Prostate gland (tissue), 2 donors: ENCODE results near the gene TMPRSS6. TPM values are rescaled to one million over a fixed set of nuclear protein-coding genes. Genes with fewer than 3 reads are reported as not detected.

Experiments
- DNase-seq: peaks from one replicate; pipeline ENCODE4 v3.0.0-alpha.2; 2019; ENCODE audit warnings: low spot score
- H3K27ac ChIP-seq, 2 donors: fragments of 200-600 bp; sonication (generic); 2 replicates each; pipeline ENCODE4 v1.5.1; 2017 to 2019
- H3K27me3 ChIP-seq: fragments of 200-600 bp; sonication (generic); replicated peaks from 2 replicates; pipeline ENCODE4 v1.5.1; 2019; ENCODE audit not compliant: insufficient read depth
- H3K36me3 ChIP-seq, 2 donors: fragments of 200-600 bp; sonication (generic); 1 replicate in 1 of 2; 2 replicates in 1 of 2; pipeline versions ENCODE4 v1.5.1 to v1.8.1; 2017 to 2019
- H3K4me1 ChIP-seq: fragments of 200-600 bp; sonication (generic); replicated peaks from 2 replicates; pipeline ENCODE4 v1.5.1; 2019
- H3K4me3 ChIP-seq, 2 donors: fragments of 200-600 bp; sonication (generic); 2 replicates each; pipeline ENCODE4 v1.5.1; 2017 to 2019
- H3K9me3 ChIP-seq: fragments of 200-600 bp; sonication (generic); 2 replicates; pipeline ENCODE4 v1.5.1; 2017
- POLR2A ChIP-seq: fragments of 450-650 bp; IDR thresholded peaks from one replicate; pipeline ENCODE4 v1.6.1; 2016; ENCODE audit warnings: antibody characterized with exemption, mild to moderate bottlenecking
- POLR2AphosphoS5 ChIP-seq: sonication (generic); formaldehyde crosslinking; IDR thresholded peaks from one replicate; pipeline ENCODE4 v1.6.1; 2017; ENCODE audit warnings: antibody characterized with exemption
- WGBS: methylation state at CpG from one replicate; pipeline ENCODE4 v1.1.5; 2018; 5-methylcytosine and 5-hydroxymethylcytosine counted together
- intact Hi-C: fragments of 100-400 bp; cut with DNase I; formaldehyde crosslinking; loops from one replicate; pipeline ENCODE4 v1.14.2; 2022
- total RNA-seq, 2 donors: library from RNA; depleted of rRNA; stranded (reverse); fragments of >200 nt; gene quantifications; one replicate each; pipeline ENCODE4 v1.1.0, GENCODE V29; 2016
- TF ChIP-seq, protein P1 (sequence below), 4 experiments: fragments of 200-600 bp in 2 of 4; fragments of 450-650 bp in 2 of 4; sonication (generic) in 2 of 4; IDR thresholded peaks; 1 replicate in 3 of 4; 2 replicates in 1 of 4; pipeline ENCODE4 v1.5.1; 2016 to 2019; ENCODE audit warnings: antibody characterized with exemption in 4 of 4, mild to moderate bottlenecking in 2 of 4, moderate library complexity in 2 of 4

TMPRSS6 gene
- total RNA-seq, 2 donors from 2014 or later = 0.45 TPM; not detected in 1

GRCh38 chr22:37057226-37057625 lies 52.3 kb downstream of the TMPRSS6 start:
- TF ChIP-seq POLR2A = no peak
- TF ChIP-seq, protein P1, sequence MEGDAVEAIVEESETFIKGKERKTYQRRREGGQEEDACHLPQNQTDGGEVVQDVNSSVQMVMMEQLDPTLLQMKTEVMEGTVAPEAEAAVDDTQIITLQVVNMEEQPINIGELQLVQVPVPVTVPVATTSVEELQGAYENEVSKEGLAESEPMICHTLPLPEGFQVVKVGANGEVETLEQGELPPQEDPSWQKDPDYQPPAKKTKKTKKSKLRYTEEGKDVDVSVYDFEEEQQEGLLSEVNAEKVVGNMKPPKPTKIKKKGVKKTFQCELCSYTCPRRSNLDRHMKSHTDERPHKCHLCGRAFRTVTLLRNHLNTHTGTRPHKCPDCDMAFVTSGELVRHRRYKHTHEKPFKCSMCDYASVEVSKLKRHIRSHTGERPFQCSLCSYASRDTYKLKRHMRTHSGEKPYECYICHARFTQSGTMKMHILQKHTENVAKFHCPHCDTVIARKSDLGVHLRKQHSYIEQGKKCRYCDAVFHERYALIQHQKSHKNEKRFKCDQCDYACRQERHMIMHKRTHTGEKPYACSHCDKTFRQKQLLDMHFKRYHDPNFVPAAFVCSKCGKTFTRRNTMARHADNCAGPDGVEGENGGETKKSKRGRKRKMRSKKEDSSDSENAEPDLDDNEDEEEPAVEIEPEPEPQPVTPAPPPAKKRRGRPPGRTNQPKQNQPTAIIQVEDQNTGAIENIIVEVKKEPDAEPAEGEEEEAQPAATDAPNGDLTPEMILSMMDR (IDR thresholded peaks at IDR 0.05) = no peak
- TF ChIP-seq POLR2AphosphoS5 = no peak
- H3K36me3 ChIP-seq = no peaks in the 10 kb centered on the region
- WGBS = 87% methylated on average over 9 of the region's 9 CpGs
- no peak overlapping the region for H3K4me3 ChIP-seq
- intact Hi-C loops = no loop called here
- no peaks in the 10 kb centered on the region for H3K9me3 ChIP-seq
- H3K27me3 ChIP-seq = no peaks in the 10 kb centered on the region
- H3K27ac ChIP-seq = no peak overlapping the region
- DNase-seq = no peak
- H3K4me1 ChIP-seq = no peaks in the 10 kb centered on the region

DNA sequence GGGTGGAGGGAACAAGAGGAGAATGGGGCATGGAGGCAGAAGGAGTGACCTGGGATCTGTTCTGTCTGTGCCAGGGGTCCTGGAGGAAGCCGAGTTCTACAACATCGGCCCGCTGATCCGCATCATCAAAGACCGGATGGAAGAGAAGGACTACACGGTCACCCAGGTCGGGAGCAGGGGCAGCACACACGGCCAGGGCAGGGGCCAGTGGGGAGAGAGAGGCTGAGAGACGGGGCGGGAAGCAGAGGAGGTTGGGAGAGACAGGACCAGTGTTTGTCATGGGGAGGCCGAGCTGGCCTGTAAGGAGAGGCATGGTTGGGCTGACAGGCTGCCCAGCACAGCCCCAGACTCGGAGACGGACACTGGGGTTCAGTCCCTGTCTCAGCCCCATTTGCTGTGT lies 53.3 kb downstream of the TMPRSS6 start:
- no peak overlapping the region for H3K27ac ChIP-seq
- intact Hi-C loops = no loop called here
- TF ChIP-seq, protein P1 (IDR thresholded peaks at IDR 0.05) = no peak
- TF ChIP-seq POLR2AphosphoS5 (no peak), POLR2A (no peak)
- H3K4me3 ChIP-seq = no peak overlapping the region
- WGBS = 97% methylated on average over 13 of the region's 13 CpGs
- no peaks in the 10 kb centered on the region for H3K9me3 ChIP-seq
- H3K36me3 ChIP-seq = no peaks in the 10 kb centered on the region
- no peak for DNase-seq
- no peaks in the 10 kb centered on the region for H3K27me3 ChIP-seq
- peaks cover 3% of the 10 kb centered on the region for H3K4me1 ChIP-seq

GRCh38 chr22:37054600-37055365 lies 54.7 kb downstream of the TMPRSS6 start:
- Histone ChIP-seq H3K27ac (no peak overlapping the region), H3K9me3 (no peaks in the 10 kb centered on the region), H3K4me3 (no peak overlapping the region), H3K27me3 (no peaks in the 10 kb centered on the region), H3K4me1 (peaks cover 3% of the 10 kb centered on the region), H3K36me3 (no peaks in the 10 kb centered on the region)
- no peak for DNase-seq
- intact Hi-C loops = no loop called here
- no peak for TF ChIP-seq POLR2AphosphoS5
- no peak for TF ChIP-seq POLR2A
- TF ChIP-seq, protein P1 (IDR thresholded peaks at IDR 0.05) = no peak
- WGBS = 93% methylated on average over 20 of the region's 20 CpGs

GRCh38 chr22:37054056-37054395 lies 55.5 kb downstream of the TMPRSS6 start:
- Histone ChIP-seq H3K9me3 (no peaks in the 10 kb centered on the region), H3K4me1 (peaks cover 3% of the 10 kb centered on the region), H3K4me3 (no peak overlapping the region), H3K36me3 (no peaks in the 10 kb centered on the region), H3K27ac (no peak overlapping the region), H3K27me3 (no peaks in the 10 kb centered on the region)
- intact Hi-C loops = no loop called here
- 82% methylated on average over 8 of the region's 8 CpGs for WGBS
- no peak for DNase-seq
- TF ChIP-seq POLR2AphosphoS5 (no peak), POLR2A (no peak)
- TF ChIP-seq, protein P1 (IDR thresholded peaks at IDR 0.05) = no peak
